Measurements from ENCODE around the gene HSD17B1. TPM values are rescaled to one million over a fixed set of nuclear protein-coding genes. Genes with fewer than 3 reads are reported as not detected.

HSD17B1 gene
- total and polyA plus RNA-seq, 2 of the 13 experiments (the other 11 are each of a cell fraction or from before 2014, with no cell fraction given): 0.54 to 0.93 TPM

DNA sequence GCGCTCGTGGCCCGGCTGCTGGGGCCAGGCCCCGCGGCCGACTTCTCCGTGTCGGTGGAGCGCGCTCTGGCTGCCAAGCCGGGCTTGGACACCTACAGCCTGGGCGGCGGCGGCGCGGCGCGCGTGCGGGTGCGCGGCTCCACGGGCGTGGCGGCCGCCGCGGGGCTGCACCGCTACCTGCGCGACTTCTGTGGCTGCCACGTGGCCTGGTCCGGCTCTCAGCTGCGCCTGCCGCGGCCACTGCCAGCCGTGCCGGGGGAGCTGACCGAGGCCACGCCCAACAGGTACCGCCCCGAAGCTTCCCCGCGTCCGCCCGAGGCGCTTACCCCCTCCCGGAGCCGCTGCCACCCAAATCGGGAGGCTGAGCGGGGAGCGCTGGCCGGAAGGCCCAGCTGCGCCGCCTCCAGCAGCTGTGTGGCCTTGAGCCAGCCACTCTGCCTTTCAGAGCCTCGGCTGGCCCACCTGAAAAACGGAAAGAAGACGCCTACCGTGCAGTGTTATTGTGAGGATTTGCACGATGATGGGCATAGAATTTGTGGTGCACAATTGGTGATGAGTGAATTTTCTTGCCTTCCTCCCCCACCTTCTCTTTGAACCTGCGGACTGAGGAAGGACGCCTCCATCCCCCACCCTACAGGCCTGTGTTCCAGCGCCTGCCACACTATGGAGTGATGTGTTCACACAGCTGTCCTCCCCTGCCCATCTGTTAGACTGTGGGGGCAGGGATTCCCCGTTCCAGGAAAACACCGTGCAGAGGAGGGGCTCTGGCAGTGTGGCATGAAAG is 16.2 kb upstream of the HSD17B1 start (continued):
- TF ChIP-seq REPIN1 (CRISPR knock-in tag; IDR thresholded peaks at IDR 0.05; ENCODE audit: borderline replicate concordance, low read depth): peak; percentile 97

DNA sequence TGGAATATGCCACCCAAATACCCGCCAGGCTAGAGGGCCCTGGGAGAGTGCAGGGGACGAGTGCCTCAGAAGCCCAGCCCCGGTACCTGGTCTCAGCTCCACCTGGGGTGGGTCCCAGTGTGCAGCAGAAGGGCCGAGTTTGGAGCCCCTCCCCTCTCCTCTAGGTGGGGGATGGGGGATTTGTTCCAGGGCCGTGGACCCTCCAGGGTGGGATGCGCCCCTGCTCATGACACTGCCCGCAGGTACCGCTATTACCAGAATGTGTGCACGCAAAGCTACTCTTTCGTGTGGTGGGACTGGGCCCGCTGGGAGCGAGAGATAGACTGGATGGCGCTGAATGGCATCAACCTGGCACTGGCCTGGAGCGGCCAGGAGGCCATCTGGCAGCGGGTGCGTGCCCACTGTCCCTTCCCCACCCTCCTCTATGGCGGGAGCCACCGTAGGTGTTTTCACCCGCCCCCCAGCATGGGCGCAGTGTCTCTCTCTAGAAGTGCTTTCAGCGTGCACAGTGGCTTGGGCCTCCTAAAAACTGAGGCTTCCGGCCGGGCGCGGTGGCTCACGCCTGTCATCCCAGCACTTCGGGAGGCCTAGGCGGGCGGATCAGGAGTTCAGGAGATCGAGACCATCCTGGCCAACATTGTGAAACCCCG is 15.4 kb upstream of the HSD17B1 start:
- Histone ChIP-seq H2AFZ (ENCODE audit: low read length) (no peak overlapping the region), H3K27ac (ENCODE audit: extremely low read length, insufficient read depth, low read length) (peak overlapping the region; percentile 79), H3K79me2 (ENCODE audit: insufficient read depth, low read length) (peaks cover 13% of the 10 kb centered on the region), H3K27me3 (ENCODE audit: control insufficient read depth in 1 of 2, insufficient read depth in 2 of 2, low read length in 2 of 2) (no peaks in the 10 kb centered on the region), H4K20me1 (ENCODE audit: insufficient read depth, low read length) (no peaks in the 10 kb centered on the region), H3K4me2 (ENCODE audit: low read depth, low read length) (peak overlapping the region; percentile 99), H3K4me3 (replicated peaks in 1 of 3; ENCODE audit: insufficient read depth in 1 of 3, low read depth in 2 of 3, low read length in 3 of 3) (peak overlapping the region; percentile 54 to 72 (median 66)), H3K9ac (ENCODE audit: insufficient read depth, low read depth, low read length) (peak overlapping the region; percentile 83), H3K9me3 (ENCODE audit: low read length) (no peaks in the 10 kb centered on the region), H3K36me3 (replicated peaks in 1 of 2; ENCODE audit: control insufficient read depth in 1 of 2, insufficient read depth in 2 of 2, low read length in 2 of 2) (peaks cover 3 to 5% of the 10 kb centered on the region in 2 experiments; a peak in 1 of 5 replicates), H3K4me1 (ENCODE audit: insufficient read depth, low read length) (peaks cover 66% of the 10 kb centered on the region)
- FAIRE-seq: no peak
- ChIA-PET POLR2A (interaction anchor here (0.7 to 4.2 kb wide), 23 partner anchors 10 to 1263 kb away, joined by 3 to 68 read pairs (median 6); partner anchors contain the start of genes CAVIN1, CNTD1, COA3 and COASY), CTCF (ENCODE audit: low intra/inter-chr PET ratio, low total read pairs) (no interaction called here)
- 89% methylated on average over 28 of the region's 31 CpGs for WGBS (ENCODE audit: low lambda C conversion rate)
- DNase-seq (ENCODE audit: low spot score): no peak
- no TSS peak for BruUV-seq (replicated peaks)
- intact Hi-C loops (cut with micrococcal nuclease; ENCODE audit: unreplicated experiment): no loop called here
- in situ Hi-C loops (cut with HindIII; ENCODE audit: extremely low pct_ligation_motif_present, low pct_unique_long_range_greater_than_20kb): no loop called here
- peak; percentile 1; the same call in 2 of the 3 replicates for ATAC-seq
- TF ChIP-seq PCBP2 (optimal IDR thresholded peaks at IDR 0.05; ENCODE audit: low read depth, low read length, poor library complexity, severe bottlenecking): no peak
- no peak for TF ChIP-seq DPF2 (CRISPR knock-in tag; IDR thresholded peaks at IDR 0.05; ENCODE audit: borderline replicate concordance, low read depth)
- TF ChIP-seq RBM22 (optimal IDR thresholded peaks at IDR 0.05; ENCODE audit: low read length): peak; percentile 7
- no peak for TF ChIP-seq ZNF543 (CRISPR knock-in tag; IDR thresholded peaks at IDR 0.05)
- TF ChIP-seq SIN3A (IDR thresholded peaks at IDR 0.05; ENCODE audit: borderline replicate concordance, low read depth, low read length): no peak
- no peak; the same call in 1 of the 2 replicates for TF ChIP-seq ARID2 (CRISPR knock-in tag; IDR thresholded peaks at IDR 0.05; ENCODE audit: borderline replicate concordance)
- TF ChIP-seq, protein P1, sequence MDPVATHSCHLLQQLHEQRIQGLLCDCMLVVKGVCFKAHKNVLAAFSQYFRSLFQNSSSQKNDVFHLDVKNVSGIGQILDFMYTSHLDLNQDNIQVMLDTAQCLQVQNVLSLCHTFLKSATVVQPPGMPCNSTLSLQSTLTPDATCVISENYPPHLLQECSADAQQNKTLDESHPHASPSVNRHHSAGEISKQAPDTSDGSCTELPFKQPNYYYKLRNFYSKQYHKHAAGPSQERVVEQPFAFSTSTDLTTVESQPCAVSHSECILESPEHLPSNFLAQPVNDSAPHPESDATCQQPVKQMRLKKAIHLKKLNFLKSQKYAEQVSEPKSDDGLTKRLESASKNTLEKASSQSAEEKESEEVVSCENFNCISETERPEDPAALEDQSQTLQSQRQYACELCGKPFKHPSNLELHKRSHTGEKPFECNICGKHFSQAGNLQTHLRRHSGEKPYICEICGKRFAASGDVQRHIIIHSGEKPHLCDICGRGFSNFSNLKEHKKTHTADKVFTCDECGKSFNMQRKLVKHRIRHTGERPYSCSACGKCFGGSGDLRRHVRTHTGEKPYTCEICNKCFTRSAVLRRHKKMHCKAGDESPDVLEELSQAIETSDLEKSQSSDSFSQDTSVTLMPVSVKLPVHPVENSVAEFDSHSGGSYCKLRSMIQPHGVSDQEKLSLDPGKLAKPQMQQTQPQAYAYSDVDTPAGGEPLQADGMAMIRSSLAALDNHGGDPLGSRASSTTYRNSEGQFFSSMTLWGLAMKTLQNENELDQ (CRISPR knock-in tag; IDR thresholded peaks at IDR 0.05; ENCODE audit: borderline replicate concordance): no peak
- no peak for TF ChIP-seq ZNF713 (CRISPR knock-in tag; IDR thresholded peaks at IDR 0.05)
- TF ChIP-seq THYN1 (CRISPR knock-in tag; IDR thresholded peaks at IDR 0.05; ENCODE audit: borderline replicate concordance, low read depth): no peak
- no peak for TF ChIP-seq MXD4 (CRISPR knock-in tag; IDR thresholded peaks at IDR 0.05)
- TF ChIP-seq ZNF160 (CRISPR knock-in tag; IDR thresholded peaks at IDR 0.05): no peak
- no peak for TF ChIP-seq NKX3-1 (CRISPR knock-in tag; IDR thresholded peaks at IDR 0.05)
- TF ChIP-seq EEA1 (CRISPR knock-in tag; IDR thresholded peaks at IDR 0.05; ENCODE audit: borderline replicate concordance): no peak
- TF ChIP-seq KDM4B (CRISPR knock-in tag; IDR thresholded peaks at IDR 0.05): no peak
- peak; percentile 77 for TF ChIP-seq HNRNPL (IDR thresholded peaks at IDR 0.05; ENCODE audit: low read depth, low read length)
- peak; percentile 11; the same call in 1 of the 2 replicates for TF ChIP-seq ZNF776 (CRISPR knock-in tag; IDR thresholded peaks at IDR 0.05)
- no peak for TF ChIP-seq ZNF7 (CRISPR knock-in tag; IDR thresholded peaks at IDR 0.05)
